SU-DHL-6 (cell line): ENCODE data around the gene KAZALD1.

Source experiments
- CTCF ChIP-seq: fragments of 200-600 bp; sonication (generic); IDR thresholded peaks from one replicate; pipeline ENCODE4 v1.5.1; 2017; ENCODE audit warnings: antibody characterized with exemption, mild to moderate bottlenecking, low read length, moderate library complexity; ENCODE audit not compliant: insufficient read depth, poor library complexity, severe bottlenecking
- EZH2phosphoT487 ChIP-seq: fragments of 200-600 bp; sonication (generic), shearing (Covaris generic); conservative IDR thresholded peaks from 2 replicates; pipeline ENCODE4 v1.6.1; 2018; ENCODE audit warnings: mild to moderate bottlenecking, antibody characterized with exemption, low read length, moderate library complexity, mixed read lengths

- TF ChIP-seq CTCF (no peak), EZH2phosphoT487 (no peak)
Measured at GRCh38 chr10:101063050-101063525, 1.3 kb downstream of the KAZALD1 start.
